ENCODE measurements around the gene ALPK1.
"Not testable (repeated sequence)": the region's sequence is repeated elsewhere in the genome, so short reads cannot be mapped to it uniquely, and the experiment has no call there.

Gene ALPK1

GRCh38 chr4:112453321-112453720 lies 156.2 kb downstream of the ALPK1 start:
- DNase-seq (ENCODE audit: low spot score): no peak

- DNase-seq (ENCODE audit: low spot score): no peak
These were observed 175.1 kb downstream of the ALPK1 start for GRCh38 chr4:112472318-112472717.

- no peak for DNase-seq (ENCODE audit: low spot score)
These were observed 176.8 kb downstream of the ALPK1 start for GRCh38 chr4:112473985-112474384.

GRCh38 chr4:112485930-112486329 lies 188.8 kb downstream of the ALPK1 start:
- DNase-seq (ENCODE audit: low spot score): no peak

- DNase-seq (ENCODE audit: low spot score): not testable (repeated sequence)
These were observed 193.6 kb downstream of the ALPK1 start for GRCh38 chr4:112490808-112491207.

Measured in HuH-7.5 (cell line).